Measurements from ENCODE around the gene FMNL2.

- TF ChIP-seq CTCF (IDR thresholded peaks at IDR 0.05) (no peak), POLR2A (IDR thresholded peaks at IDR 0.05) (no peak), EP300 (IDR thresholded peaks at IDR 0.05) (no peak), POLR2AphosphoS5 (IDR thresholded peaks at IDR 0.05) (no peak)
These were observed 74.6 kb downstream of the FMNL2 start for GRCh38 chr2:152409386-152410164.

Measured in stomach (tissue), 4 donors.